Spleen (tissue), 11 donors: ENCODE results near the gene CCDC9. TPM values are rescaled to one million over a fixed set of nuclear protein-coding genes. Genes with fewer than 3 reads are reported as not detected.
"Not testable (repeated sequence)": the region's sequence is repeated elsewhere in the genome, so short reads cannot be mapped to it uniquely, and the experiment has no call there.

Experiments
- DNase-seq: peaks from one replicate; pipeline ENCODE4 v3.0.0-alpha.2; 2020
- H3K27ac ChIP-seq, 8 donors: fragments of 200-600 bp; sonication (generic) in 7 of 8; 1 replicate in 4 of 8; 2 replicates in 4 of 8; pipeline versions ENCODE4 v1.5.0 to v1.8.0; 2016 to 2021; ENCODE audit warnings: inconsistent platforms in 4 of 8, mild to moderate bottlenecking in 4 of 8, moderate library complexity in 1 of 8
- H3K27me3 ChIP-seq, 7 donors: fragments of 200-600 bp; sonication (generic) in 6 of 7; replicated peaks in 1 of 7; 1 replicate in 4 of 7; 2 replicates in 3 of 7; pipeline versions ENCODE4 v1.5.0 to v1.8.0; 2016 to 2021; ENCODE audit warnings: inconsistent platforms in 3 of 7, mild to moderate bottlenecking in 1 of 7
- H3K36me3 ChIP-seq, 6 donors: fragments of 200-600 bp; sonication (generic) in 5 of 6; 1 replicate in 4 of 6; 2 replicates in 2 of 6; pipeline versions ENCODE4 v1.5.0 to v1.8.0; 2016 to 2021; ENCODE audit warnings: inconsistent platforms in 2 of 6
- H3K4me1 ChIP-seq, 6 donors: fragments of 200-600 bp; sonication (generic) in 5 of 6; 1 replicate in 3 of 6; 2 replicates in 3 of 6; pipeline versions ENCODE4 v1.5.0 to v1.8.0; 2016 to 2021; ENCODE audit warnings: inconsistent platforms in 3 of 6
- H3K4me3 ChIP-seq, 8 donors: fragments of 200-600 bp; sonication (generic) in 7 of 8; 1 replicate in 4 of 8; 2 replicates in 4 of 8; pipeline versions ENCODE4 v1.5.0 to v1.8.0; 2016 to 2021; ENCODE audit warnings: inconsistent platforms in 4 of 8, mild to moderate bottlenecking in 4 of 8, moderate library complexity in 2 of 8
- H3K9me3 ChIP-seq, 8 donors: fragments of 200-600 bp; sonication (generic) in 7 of 8; 1 replicate in 4 of 8; 2 replicates in 4 of 8; pipeline versions ENCODE4 v1.5.0 to v1.8.0; 2016 to 2021; ENCODE audit warnings: inconsistent platforms in 4 of 8
- POLR2A ChIP-seq, 3 donors: fragments of 450-650 bp; IDR thresholded peaks; one replicate each; pipeline ENCODE4 v1.5.1; 2017; ENCODE audit warnings: antibody characterized with exemption in 3 of 3, mild to moderate bottlenecking in 1 of 3
- POLR2AphosphoS5 ChIP-seq, 3 donors: sonication (generic); formaldehyde crosslinking; IDR thresholded peaks; one replicate each; pipeline ENCODE4 v1.5.1; 2017; ENCODE audit warnings: antibody characterized with exemption in 3 of 3
- WGBS, 5 donors: extraction: QIAGEN DNeasy Blood & Tissue Kit in 3 of 5; methylation state at CpG; one replicate each; pipeline versions ENCODE4 v1.1.5 to v1.1.7; 2013 to 2018; 5-methylcytosine and 5-hydroxymethylcytosine counted together
- intact Hi-C: fragments of 100-400 bp; cut with DNase I; formaldehyde crosslinking; loops from one replicate; pipeline ENCODE4 v1.15.0; 2023; ENCODE audit warnings: low total_unique reads
- polyA plus RNA-seq, 3 donors: library from polyadenylated mRNA; stranded (reverse); fragments of 200-250 nt; gene quantifications; one replicate each; pipeline ENCODE4 v1.2.1, GENCODE V29; 2013
- total RNA-seq, 7 donors: library from RNA; depleted of rRNA in 3 of 7; stranded (reverse); fragments of >200 nt in 3 of 7; fragmentation: NEBNext Ultra II Directional in 4 of 7; extraction: Animal tissue kit (Norgen Biotek cat#: 25700) in 4 of 7; gene quantifications; one replicate each; pipeline versions ENCODE4 v1.1.0 to v1.2.1, GENCODE V29; 2016 to 2021
- TF ChIP-seq, protein P1 (sequence below), 11 experiments: fragments of 200-600 bp in 7 of 11; fragments of 450-650 bp in 4 of 11; sonication (generic) in 4 of 11; IDR thresholded peaks in 8 of 11; conservative IDR thresholded peaks in 3 of 11; 1 replicate in 7 of 11; 2 replicates in 4 of 11; pipeline versions ENCODE4 v1.4.0 to v1.8.0; 2016 to 2021; ENCODE audit warnings: antibody characterized with exemption in 11 of 11, inconsistent platforms in 4 of 11, mild to moderate bottlenecking in 1 of 11
- donor health status: healthy with polysubstance abuse.
- donor health status: DM: no; HTN: no; CAD: no; lungs with moderate emphysema.
- donor health status: DM: no; HTN: no; CAD: no.
- donor health status: Bipolar disorder and iron deficiency.
- donor health status: healthy.
- donor health status: DM: no; HTN: no; CAD: no.
- donor health status: DM: yes; HTN: yes; CAD: no.

The CCDC9 gene
- total and polyA plus RNA-seq, 10 donors, result 11.0 to 43.0 (median 29.4) TPM

DNA sequence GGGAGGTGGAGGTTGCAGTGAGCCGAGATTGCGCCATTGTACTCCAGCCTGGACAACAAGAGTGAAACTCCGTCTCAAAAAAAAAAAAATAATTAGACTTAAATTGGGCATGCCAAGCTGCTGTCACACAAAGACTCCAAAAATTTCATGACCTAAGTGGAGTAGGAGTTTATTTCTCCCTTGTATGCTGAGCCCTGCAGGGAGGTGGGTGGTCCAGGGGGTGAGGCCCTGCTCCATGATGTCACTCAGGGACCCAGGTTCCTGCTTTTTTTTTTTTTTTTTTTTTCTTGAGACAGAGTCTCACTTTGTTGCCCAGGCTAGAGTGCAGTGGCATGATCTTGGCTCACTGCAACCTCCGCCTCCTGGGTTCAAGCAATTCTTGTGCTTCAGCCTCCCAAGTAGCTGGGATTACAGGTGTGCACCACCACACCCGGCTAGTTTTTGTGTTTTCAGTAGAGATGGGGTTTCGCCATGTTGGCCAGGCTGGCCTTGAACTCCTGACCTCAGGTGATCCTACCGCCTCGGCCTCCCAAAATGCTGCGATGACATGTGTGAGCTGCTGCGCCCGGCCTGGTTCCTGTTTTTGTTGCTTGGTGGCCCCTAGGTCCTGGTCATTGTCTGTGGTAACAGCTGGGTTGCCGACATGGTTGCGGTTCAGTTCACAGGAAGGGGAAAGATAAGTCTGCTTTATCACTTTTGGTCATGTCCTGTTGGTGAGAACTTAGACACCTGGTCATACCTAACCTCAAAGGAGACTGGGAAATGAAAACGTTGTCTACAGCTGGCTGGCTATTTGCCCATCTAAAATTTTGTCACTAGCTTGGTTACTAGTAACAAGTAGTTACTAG, 5.8 kb downstream of the CCDC9 start:
- H3K9me3 ChIP-seq, H3K4me3 ChIP-seq, intact Hi-C loops, H3K27me3 ChIP-seq: not testable (repeated sequence)
- H3K36me3 ChIP-seq, result peaks cover 0 to 91% (median 78%) of the 10 kb centered on the region in 6 donors
- peak overlapping the region in 6 of 8 donors; percentile 9 to 66 (median 46) for H3K27ac ChIP-seq
- TF ChIP-seq POLR2AphosphoS5 (IDR thresholded peaks at IDR 0.05), result peak; percentile 38 to 59 (median 56)
- H3K4me1 ChIP-seq, result peaks cover 14 to 69% (median 39%) of the 10 kb centered on the region in 6 donors
- peak; percentile 81 for DNase-seq
- 59 to 80% (median 68%) methylated on average over 14 of the region's 14 CpGs for WGBS, 5 donors

DNA sequence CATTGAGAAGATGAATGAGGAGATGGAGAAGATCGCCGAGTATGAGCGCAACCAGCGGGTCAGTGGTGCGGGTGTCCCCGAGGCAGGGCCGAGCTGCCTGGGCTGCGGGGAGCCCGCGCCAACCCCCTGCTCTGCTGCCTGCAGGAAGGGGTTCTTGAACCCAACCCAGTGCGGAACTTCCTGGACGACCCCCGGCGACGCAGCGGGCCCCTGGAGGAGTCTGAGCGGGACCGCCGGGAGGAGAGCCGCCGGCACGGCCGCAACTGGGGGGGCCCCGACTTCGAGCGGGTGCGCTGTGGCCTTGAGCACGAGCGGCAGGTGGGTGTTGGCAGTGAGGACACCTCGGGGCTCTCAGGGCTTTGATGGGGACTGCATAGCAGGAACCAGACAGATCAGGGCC, 8.3 kb downstream of the CCDC9 start:
- Histone ChIP-seq H3K27ac (no peak overlapping the region), H3K36me3 (peaks cover 0 to 100% (median 82%) of the 10 kb centered on the region in 6 donors), H3K4me3 (no peak overlapping the region), H3K27me3 (no peaks in the 10 kb centered on the region), H3K9me3 (no peaks in the 10 kb centered on the region), H3K4me1 (peaks cover 0 to 50% (median 20%) of the 10 kb centered on the region in 6 donors)
- no peak for DNase-seq
- intact Hi-C loops, result no loop called here
- 93 to 96% (median 94%) methylated on average over 11 to 30 of the region's 30 CpGs for WGBS, 5 donors
- TF ChIP-seq POLR2AphosphoS5 (IDR thresholded peaks at IDR 0.05) (peak in 1 of 3 donors; percentile 67), POLR2A (IDR thresholded peaks at IDR 0.05) (no peak)
- TF ChIP-seq, protein P1, sequence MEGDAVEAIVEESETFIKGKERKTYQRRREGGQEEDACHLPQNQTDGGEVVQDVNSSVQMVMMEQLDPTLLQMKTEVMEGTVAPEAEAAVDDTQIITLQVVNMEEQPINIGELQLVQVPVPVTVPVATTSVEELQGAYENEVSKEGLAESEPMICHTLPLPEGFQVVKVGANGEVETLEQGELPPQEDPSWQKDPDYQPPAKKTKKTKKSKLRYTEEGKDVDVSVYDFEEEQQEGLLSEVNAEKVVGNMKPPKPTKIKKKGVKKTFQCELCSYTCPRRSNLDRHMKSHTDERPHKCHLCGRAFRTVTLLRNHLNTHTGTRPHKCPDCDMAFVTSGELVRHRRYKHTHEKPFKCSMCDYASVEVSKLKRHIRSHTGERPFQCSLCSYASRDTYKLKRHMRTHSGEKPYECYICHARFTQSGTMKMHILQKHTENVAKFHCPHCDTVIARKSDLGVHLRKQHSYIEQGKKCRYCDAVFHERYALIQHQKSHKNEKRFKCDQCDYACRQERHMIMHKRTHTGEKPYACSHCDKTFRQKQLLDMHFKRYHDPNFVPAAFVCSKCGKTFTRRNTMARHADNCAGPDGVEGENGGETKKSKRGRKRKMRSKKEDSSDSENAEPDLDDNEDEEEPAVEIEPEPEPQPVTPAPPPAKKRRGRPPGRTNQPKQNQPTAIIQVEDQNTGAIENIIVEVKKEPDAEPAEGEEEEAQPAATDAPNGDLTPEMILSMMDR (IDR thresholded peaks at IDR 0.05 in 8 of 11, conservative IDR thresholded peaks at IDR 0.05 in 3 of 11), result no peak

DNA sequence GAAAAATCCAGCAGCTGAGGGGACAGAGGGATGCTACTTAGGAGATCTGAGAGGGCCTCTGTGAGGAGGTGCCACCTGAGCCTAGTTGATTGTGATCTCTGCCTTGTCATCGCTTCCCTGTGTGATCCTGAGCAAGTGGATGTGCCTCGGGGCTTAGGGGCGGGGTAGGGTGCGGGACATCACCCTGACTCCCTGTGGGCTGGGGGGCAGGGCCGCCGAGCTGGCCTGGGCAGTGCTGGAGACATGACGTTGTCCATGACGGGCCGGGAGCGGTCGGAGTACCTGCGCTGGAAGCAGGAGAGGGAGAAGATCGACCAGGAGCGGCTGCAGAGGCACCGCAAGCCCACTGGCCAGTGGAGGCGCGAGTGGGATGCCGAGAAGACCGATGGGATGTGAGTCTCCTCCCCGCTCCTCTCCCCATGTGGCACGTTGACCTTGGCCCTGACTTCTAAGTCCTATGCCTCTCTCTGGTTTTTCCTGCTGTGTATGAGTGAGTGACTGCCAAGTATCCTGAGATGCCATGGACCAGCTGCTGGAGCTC, 10.1 kb downstream of the CCDC9 start:
- peaks cover 0 to 100% (median 80%) of the 10 kb centered on the region in 6 donors for H3K36me3 ChIP-seq
- peaks cover 0 to 44% (median 8%) of the 10 kb centered on the region in 6 donors for H3K4me1 ChIP-seq
- peak; percentile 76 for DNase-seq
- no peaks in the 10 kb centered on the region for H3K27me3 ChIP-seq
- no peak overlapping the region for H3K4me3 ChIP-seq
- H3K9me3 ChIP-seq, result no peaks in the 10 kb centered on the region
- no peak for TF ChIP-seq POLR2A (IDR thresholded peaks at IDR 0.05)
- TF ChIP-seq POLR2AphosphoS5 (IDR thresholded peaks at IDR 0.05), result peak in 2 of 3 donors; percentile 4 to 56
- H3K27ac ChIP-seq, result peak overlapping the region in 1 of 8 donors; percentile 30
- intact Hi-C loops, result no loop called here
- WGBS, 5 donors, result 83 to 91% (median 88%) methylated on average over 17 to 21 of the region's 21 CpGs

DNA sequence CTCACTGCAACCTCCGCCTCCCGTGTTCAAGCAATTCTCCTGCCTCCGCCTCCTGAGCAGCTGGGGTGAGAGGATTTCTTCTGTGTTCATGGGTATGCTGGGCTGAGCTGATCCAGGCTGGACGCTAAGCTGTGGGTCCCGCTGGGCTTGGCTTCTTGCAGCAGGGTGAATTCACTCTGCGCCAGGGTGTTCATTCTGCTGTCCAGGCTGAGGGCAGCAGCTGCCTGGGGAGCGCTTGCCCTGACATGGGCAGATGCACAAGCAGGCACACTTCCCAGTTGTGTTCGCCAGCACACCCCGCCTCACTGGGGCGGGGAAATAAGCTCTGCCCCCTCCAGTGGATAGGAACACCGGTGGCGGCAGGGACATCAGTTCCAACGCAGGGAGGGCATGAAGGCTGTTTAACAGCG, 11.0 kb downstream of the CCDC9 start:
- H3K4me1 ChIP-seq, result peaks cover 0 to 45% (median 10%) of the 10 kb centered on the region in 6 donors
- 89 to 95% (median 94%) methylated on average over 10 to 14 of the region's 14 CpGs for WGBS, 5 donors

More for the DNA sequence above, 11.0 kb downstream of the CCDC9 start:
- H3K9me3 ChIP-seq, result no peaks in the 10 kb centered on the region
- intact Hi-C loops, result no loop called here
- no peaks in the 10 kb centered on the region for H3K27me3 ChIP-seq
- H3K36me3 ChIP-seq, result peaks cover 0 to 99% (median 74%) of the 10 kb centered on the region in 6 donors
- TF ChIP-seq POLR2AphosphoS5 (IDR thresholded peaks at IDR 0.05) (no peak), POLR2A (IDR thresholded peaks at IDR 0.05) (no peak)
- TF ChIP-seq, protein P1 (IDR thresholded peaks at IDR 0.05 in 8 of 11, conservative IDR thresholded peaks at IDR 0.05 in 3 of 11), result no peak
- DNase-seq, result no peak
- no peak overlapping the region for H3K4me3 ChIP-seq
- no peak overlapping the region for H3K27ac ChIP-seq
